GM12874 (cell line): Measurements from ENCODE around the gene TFDP1.

ENCODE experiments used
- TF ChIP-seq, protein P1 (sequence below): IDR thresholded peaks from 2 replicates; pipeline ENCODE4 v1.5.1; 2011; ENCODE audit warnings: low read depth, mild to moderate bottlenecking, control low read depth, low read length, moderate library complexity; ENCODE audit not compliant: insufficient read depth

Gene TFDP1

DNA sequence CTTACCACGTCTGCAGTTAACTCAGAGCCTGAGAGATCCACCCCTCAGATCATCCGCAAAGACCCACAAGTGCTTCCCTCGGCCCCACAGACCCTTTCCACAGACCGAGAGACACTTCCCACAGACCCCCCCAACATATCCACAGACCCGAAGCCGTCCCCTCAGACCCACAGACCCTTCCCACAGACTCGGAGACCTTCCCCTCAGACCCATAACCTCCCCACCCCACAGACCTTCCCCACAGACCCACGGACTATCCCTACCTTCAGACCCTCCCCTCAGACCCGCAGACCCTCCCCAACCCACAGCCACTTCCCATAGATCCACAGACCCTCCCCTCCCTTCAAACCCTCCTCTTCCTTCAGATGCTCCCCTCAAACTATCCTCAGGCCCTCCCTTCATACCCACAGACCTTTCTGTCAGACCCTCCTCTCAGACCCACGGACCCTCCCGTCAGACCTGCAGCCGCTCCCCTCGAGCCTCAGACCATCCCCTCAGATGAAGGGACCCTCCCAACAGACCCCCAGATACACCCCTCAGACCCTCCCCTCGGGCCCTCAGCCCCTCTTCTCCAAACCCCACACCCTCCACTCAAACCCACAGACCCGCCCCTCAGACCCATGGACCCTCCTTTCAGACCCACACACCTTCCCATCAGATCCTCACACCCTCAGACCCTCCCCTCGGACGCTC, 20.1 kb upstream of the TFDP1 start:
- TF ChIP-seq, protein P1, sequence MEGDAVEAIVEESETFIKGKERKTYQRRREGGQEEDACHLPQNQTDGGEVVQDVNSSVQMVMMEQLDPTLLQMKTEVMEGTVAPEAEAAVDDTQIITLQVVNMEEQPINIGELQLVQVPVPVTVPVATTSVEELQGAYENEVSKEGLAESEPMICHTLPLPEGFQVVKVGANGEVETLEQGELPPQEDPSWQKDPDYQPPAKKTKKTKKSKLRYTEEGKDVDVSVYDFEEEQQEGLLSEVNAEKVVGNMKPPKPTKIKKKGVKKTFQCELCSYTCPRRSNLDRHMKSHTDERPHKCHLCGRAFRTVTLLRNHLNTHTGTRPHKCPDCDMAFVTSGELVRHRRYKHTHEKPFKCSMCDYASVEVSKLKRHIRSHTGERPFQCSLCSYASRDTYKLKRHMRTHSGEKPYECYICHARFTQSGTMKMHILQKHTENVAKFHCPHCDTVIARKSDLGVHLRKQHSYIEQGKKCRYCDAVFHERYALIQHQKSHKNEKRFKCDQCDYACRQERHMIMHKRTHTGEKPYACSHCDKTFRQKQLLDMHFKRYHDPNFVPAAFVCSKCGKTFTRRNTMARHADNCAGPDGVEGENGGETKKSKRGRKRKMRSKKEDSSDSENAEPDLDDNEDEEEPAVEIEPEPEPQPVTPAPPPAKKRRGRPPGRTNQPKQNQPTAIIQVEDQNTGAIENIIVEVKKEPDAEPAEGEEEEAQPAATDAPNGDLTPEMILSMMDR: no peak

DNA sequence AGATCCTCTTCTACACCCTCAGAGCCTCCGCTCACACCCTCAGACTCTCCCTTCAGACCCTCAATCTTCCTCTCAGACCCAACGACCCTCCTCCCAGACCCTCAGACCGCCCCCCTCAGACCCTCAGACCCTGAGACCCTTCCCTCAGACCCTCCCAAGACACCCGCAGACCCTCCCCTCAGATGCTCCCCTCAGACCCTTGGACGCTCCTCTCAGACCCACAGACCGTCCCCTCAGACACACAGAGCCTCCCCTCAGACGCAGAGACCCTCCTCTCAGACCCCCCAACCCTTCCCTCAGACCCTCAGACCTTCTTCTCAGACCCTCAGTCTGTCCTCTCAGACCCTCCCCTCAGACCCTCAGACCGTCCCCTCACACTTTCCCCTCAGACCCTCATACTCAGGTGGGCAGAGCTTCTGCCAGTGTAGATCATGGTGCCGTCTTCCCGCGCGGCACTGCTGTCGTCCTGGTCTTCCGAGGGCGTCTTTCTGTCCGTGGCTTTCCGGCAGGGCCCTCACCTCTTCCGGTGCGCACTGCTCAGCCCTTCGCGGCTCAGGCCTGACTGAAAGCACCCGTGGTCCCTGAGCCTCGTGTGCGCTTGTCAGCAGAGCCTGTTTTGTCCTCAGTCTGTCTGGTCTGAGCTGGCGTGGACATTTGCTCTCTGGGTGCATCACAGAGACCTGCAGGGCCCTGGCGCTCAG, 18.9 kb upstream of the TFDP1 start:
- TF ChIP-seq, protein P1: no peak

DNA sequence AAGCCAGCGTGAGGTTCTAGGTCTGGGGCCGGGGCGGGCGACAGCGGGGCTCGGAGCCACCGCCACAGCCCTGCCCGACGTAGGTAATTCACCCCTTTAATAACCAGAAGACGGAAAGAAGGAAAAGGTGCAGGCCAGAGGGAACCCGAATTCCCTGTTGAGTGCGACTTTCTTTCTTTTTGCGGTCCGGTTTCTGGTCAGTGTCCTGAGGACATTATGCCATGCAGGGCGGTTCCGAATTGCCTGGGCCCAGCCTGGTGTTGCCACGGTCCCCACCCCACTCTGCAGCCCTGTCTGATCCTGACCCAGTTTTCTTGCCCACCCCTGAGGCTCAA, 18.4 kb upstream of the TFDP1 start:
- TF ChIP-seq, protein P1: no peak

DNA sequence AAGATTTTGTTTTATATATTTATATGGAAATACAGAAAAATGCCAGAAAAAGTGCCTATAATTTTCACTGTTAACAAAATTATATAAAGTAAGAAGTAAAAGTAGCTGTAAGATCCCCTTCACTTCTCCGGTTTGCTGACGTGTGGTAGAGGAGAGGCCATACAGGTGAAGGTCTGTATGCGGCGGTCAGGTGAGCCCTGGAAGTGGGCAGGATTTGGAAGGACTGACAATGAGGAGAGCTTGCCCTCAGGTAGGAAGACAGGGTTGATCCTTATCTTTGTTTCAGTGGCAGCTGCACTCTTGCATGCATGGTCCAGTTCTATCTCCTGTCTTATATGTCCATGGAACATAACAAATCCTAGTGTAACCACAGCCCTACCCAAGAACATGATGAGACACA, 16.9 kb upstream of the TFDP1 start:
- TF ChIP-seq, protein P1: no peak

DNA sequence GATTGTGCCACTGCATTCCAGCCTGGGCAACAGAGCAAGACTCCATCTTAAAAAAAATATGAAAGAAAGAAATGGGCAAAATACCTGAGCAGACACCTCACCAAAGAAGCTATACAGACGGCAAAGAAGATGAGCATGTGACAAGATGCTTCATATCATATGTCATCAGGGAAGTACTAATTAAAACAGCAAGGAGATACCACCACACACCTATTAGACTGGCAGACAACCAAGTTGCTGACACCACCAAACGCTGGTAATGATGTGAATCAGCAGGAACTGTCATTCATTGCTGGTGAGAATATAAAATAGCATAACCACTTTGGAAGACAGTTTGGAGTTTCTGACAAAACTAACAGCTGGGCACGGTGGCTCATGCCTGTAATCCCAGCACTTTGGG, 11.5 kb upstream of the TFDP1 start:
- TF ChIP-seq, protein P1: no peak

DNA sequence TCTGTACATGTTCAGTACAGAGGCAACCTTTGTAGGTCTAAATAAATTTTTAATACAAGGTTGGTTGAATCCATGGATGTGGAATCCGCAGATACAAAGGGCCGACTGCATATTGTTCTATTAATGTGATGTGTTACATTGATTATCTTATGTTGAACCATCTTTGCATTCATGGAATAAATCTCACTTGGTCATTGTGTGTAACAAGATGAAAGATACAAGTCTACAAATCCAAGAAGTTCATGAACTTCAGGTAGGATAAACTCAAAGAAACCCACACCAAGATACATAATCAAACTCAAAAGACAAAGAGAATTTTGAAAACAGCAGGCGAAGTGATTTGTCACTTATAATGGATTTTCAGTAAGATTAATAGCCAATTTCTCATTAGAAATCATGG, 8.0 kb upstream of the TFDP1 start:
- TF ChIP-seq, protein P1: no peak

DNA sequence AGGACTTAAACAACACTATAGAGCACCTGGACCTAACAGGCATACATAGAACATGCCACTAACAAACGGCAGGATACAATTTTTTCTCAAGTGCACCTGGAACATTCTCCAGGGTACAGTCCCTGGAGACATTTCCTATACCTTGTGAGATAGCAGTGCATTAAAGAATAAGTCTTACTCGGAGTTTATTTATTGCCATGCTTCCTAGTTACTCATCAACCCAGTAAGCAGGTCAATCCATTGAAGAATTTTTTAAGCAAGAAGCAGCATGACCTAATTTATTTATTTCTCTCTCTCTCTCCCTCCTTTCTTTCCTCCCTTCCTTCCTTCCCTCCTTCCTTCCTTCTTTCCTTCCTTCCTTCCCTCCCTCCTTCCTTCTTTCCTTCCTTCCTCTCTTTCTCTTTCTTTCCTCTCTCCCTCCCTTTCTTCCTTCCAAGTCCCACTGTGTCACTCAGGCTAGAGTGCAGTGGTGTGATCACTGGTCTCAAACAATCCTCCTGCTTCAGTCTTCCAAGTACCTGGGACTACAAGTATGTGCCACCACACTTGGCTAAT, 6.6 kb upstream of the TFDP1 start:
- TF ChIP-seq, protein P1: no peak
